Fibroblast of pulmonary artery (primary cell): ENCODE data around the gene DET1.
"Not testable (repeated sequence)": the region's sequence is repeated elsewhere in the genome, so short reads cannot be mapped to it uniquely, and the experiment has no call there.

ENCODE experiments used
- DNase-seq: peaks from one replicate; pipeline ENCODE4 v3.0.0-alpha.2; 2010; ENCODE audit warnings: low read depth
- H3K4me3 ChIP-seq: replicated peaks from 2 replicates; pipeline ENCODE4 v1.5.1; 2011; ENCODE audit warnings: low read depth, mild to moderate bottlenecking, control low read depth, low read length, moderate library complexity
- CTCF ChIP-seq: IDR thresholded peaks from 2 replicates; pipeline ENCODE4 v1.5.1; 2011; ENCODE audit warnings: mild to moderate bottlenecking, control low read depth, low read length, inconsistent platforms; ENCODE audit errors: missing control alignments

The DET1 gene

GRCh38 chr15:88574655-88575054, 28.2 kb upstream of the DET1 start:
- no peak for DNase-seq
- TF ChIP-seq CTCF: no peak
- H3K4me3 ChIP-seq: no peak overlapping the region

- no peak for TF ChIP-seq CTCF
- H3K4me3 ChIP-seq: no peak overlapping the region
- DNase-seq: no peak
Observed at GRCh38 chr15:88574077-88574476, 27.6 kb upstream of the DET1 start.

- no peak overlapping the region for H3K4me3 ChIP-seq
- no peak for DNase-seq
- TF ChIP-seq CTCF: no peak
Observed at GRCh38 chr15:88571852-88572259, 25.4 kb upstream of the DET1 start.

- no peak overlapping the region for H3K4me3 ChIP-seq
- no peak for DNase-seq
- TF ChIP-seq CTCF: no peak
Observed at GRCh38 chr15:88571153-88571851, 24.8 kb upstream of the DET1 start.

- TF ChIP-seq CTCF: no peak
- DNase-seq: no peak
Observed at GRCh38 chr15:88568589-88568988, 22.1 kb upstream of the DET1 start.

GRCh38 chr15:88564741-88565140, 18.3 kb upstream of the DET1 start:
- no peak for TF ChIP-seq CTCF
- no peak overlapping the region for H3K4me3 ChIP-seq
- DNase-seq: no peak

More at GRCh38 chr15:88568589-88568988, 22.1 kb upstream of the DET1 start:
- H3K4me3 ChIP-seq: no peak overlapping the region

GRCh38 chr15:88563638-88564037, 17.2 kb upstream of the DET1 start:
- peak; percentile 51 for DNase-seq
- H3K4me3 ChIP-seq: no peak overlapping the region
- TF ChIP-seq CTCF: no peak

GRCh38 chr15:88559565-88559964, 13.1 kb upstream of the DET1 start:
- not testable (repeated sequence) for DNase-seq, H3K4me3 ChIP-seq

GRCh38 chr15:88558026-88558425, 11.5 kb upstream of the DET1 start:
- DNase-seq, H3K4me3 ChIP-seq: not testable (repeated sequence)

GRCh38 chr15:88548009-88548408, 1.5 kb upstream of the DET1 start:
- DNase-seq, H3K4me3 ChIP-seq: not testable (repeated sequence)
